HepG2 (cell line): ENCODE results near the gene AHCYL2. TPM values are rescaled to one million over a fixed set of nuclear protein-coding genes. Genes with fewer than 3 reads are reported as not detected.

Experiments used
- CEBPZ ChIP-seq: IDR thresholded peaks from 2 replicates; pipeline ENCODE4 v1.6.1; 2012; ENCODE audit warnings: low read length, improper control_type of control experiment
- SRSF4 ChIP-seq: fragments of 200-400 bp; formaldehyde crosslinking; IDR thresholded peaks from one replicate; pipeline ENCODE4 v1.6.1; 2018; ENCODE audit warnings: mild to moderate bottlenecking, low read depth, low read length, moderate library complexity; ENCODE audit not compliant: poor library complexity, severe bottlenecking
- ZBTB2 ChIP-seq: sonication (generic); formaldehyde crosslinking; IDR thresholded peaks from 2 replicates; pipeline ENCODE4 v1.8.0; 2022; ENCODE audit warnings: low read depth, missing genetic modification reagents
- ZBTB40 ChIP-seq, 2 experiments: fragments of 450-650 bp in 1 of 2; sonication (generic) in 1 of 2; formaldehyde crosslinking in 1 of 2; IDR thresholded peaks; 2 replicates each; pipeline versions ENCODE4 v1.6.1 to v1.8.0; 2016 to 2022; ENCODE audit warnings: antibody characterized with exemption in 1 of 2, mild to moderate bottlenecking in 1 of 2, missing genetic modification reagents in 1 of 2
- ZNF256 ChIP-seq: sonication (generic); formaldehyde crosslinking; conservative IDR thresholded peaks from 2 replicates; pipeline ENCODE4 v1.4.0; 2020; ENCODE audit warnings: missing genetic modification reagents
- ZNF441 ChIP-seq: sonication (generic); formaldehyde crosslinking; IDR thresholded peaks from 2 replicates; pipeline ENCODE4 v1.7.0; 2021; ENCODE audit warnings: missing genetic modification reagents, borderline replicate concordance
- ZNF773 ChIP-seq: sonication (generic); formaldehyde crosslinking; IDR thresholded peaks from 2 replicates; pipeline ENCODE4 v1.4.0; 2020; ENCODE audit warnings: missing genetic modification reagents, borderline replicate concordance
- polyA plus RNA-seq, 8 experiments: library from polyadenylated mRNA; depleted of rRNA in 3 of 8; stranded (reverse) in 7 of 8; unstranded in 1 of 8; fragments of >200 nt; fragmentation: Illumina TruSeq in 4 of 8; extraction: Trizol in 4 of 8; gene quantifications; 2 replicates each; pipeline versions ENCODE4 v1.2.1 to v1.2.3, GENCODE V29; 2011 to 2016; ENCODE audit warnings: low read depth in 4 of 8, missing spikeins in 1 of 8, mixed read lengths in 1 of 8; ENCODE audit not compliant: insufficient read depth in 1 of 8
- total RNA-seq, 5 experiments: library from RNA; depleted of rRNA; stranded (reverse); fragments of >200 nt; fragmentation: Illumina TruSeq; extraction: Trizol; gene quantifications; 2 replicates each; pipeline ENCODE4 v1.2.3, GENCODE V29; 2016; ENCODE audit warnings: low read depth in 1 of 5
- TF ChIP-seq, protein P1 (sequence below): IDR thresholded peaks from 2 replicates; pipeline ENCODE4 v1.6.1; 2018; ENCODE audit warnings: missing genetic modification reagents, mild to moderate bottlenecking, missing compliant biosample characterization
- TF ChIP-seq, protein P2 (sequence below): sonication (generic); formaldehyde crosslinking; IDR thresholded peaks from 2 replicates; pipeline ENCODE4 v1.9.0; 2021; ENCODE audit warnings: missing genetic modification reagents, borderline replicate concordance

The AHCYL2 gene
- total and polyA plus RNA-seq, 2 of the 13 experiments (the other 11 are each of a cell fraction or from before 2014, with no cell fraction given) = 9.5 to 14.7 TPM

DNA sequence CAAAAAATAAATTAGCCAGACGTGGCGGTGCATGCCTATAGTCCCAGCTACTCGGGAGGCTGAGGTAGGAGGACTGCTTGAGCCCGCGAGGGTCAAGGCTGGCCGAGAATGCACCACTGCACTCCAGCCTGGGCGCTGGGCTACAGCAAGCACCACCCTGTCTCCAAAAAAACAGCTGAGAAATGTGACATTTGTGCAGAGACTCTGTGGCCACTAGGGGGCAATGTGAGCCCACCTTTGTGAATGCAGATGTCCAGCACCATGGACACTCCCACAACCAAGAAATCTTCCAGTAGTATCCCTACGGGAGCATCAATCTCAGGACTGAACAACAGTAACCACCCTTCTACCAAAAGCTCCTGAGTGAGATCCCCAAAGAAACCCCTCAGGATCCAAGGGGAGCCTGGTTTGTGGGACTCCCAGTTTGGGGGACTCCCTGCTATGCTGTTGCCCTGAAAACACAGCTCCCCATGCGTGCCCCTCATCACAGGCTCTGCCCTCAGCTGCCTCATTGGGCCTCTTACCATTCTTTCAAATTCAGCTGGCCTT is 6.2 kb upstream of the AHCYL2 start (continued):
- TF ChIP-seq CEBPZ (no peak), ZBTB2 (CRISPR knock-in tag) (no peak), ZNF441 (CRISPR knock-in tag) (no peak), ZBTB40 (IDR thresholded peaks at IDR 0.05) (no peak), ZBTB40 (CRISPR knock-in tag; IDR thresholded peaks at IDR 0.05) (no peak), ZNF773 (CRISPR knock-in tag) (no peak), SRSF4 (no peak), ZNF256 (CRISPR knock-in tag) (0 out of 2 replicates have a peak, but pooled peaks have one; percentile 10)
- TF ChIP-seq, protein P1, sequence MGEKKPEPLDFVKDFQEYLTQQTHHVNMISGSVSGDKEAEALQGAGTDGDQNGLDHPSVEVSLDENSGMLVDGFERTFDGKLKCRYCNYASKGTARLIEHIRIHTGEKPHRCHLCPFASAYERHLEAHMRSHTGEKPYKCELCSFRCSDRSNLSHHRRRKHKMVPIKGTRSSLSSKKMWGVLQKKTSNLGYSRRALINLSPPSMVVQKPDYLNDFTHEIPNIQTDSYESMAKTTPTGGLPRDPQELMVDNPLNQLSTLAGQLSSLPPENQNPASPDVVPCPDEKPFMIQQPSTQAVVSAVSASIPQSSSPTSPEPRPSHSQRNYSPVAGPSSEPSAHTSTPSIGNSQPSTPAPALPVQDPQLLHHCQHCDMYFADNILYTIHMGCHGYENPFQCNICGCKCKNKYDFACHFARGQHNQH (CRISPR knock-in tag) = peak; percentile 54; the same call in 1 of the 2 replicates
- TF ChIP-seq, protein P2, sequence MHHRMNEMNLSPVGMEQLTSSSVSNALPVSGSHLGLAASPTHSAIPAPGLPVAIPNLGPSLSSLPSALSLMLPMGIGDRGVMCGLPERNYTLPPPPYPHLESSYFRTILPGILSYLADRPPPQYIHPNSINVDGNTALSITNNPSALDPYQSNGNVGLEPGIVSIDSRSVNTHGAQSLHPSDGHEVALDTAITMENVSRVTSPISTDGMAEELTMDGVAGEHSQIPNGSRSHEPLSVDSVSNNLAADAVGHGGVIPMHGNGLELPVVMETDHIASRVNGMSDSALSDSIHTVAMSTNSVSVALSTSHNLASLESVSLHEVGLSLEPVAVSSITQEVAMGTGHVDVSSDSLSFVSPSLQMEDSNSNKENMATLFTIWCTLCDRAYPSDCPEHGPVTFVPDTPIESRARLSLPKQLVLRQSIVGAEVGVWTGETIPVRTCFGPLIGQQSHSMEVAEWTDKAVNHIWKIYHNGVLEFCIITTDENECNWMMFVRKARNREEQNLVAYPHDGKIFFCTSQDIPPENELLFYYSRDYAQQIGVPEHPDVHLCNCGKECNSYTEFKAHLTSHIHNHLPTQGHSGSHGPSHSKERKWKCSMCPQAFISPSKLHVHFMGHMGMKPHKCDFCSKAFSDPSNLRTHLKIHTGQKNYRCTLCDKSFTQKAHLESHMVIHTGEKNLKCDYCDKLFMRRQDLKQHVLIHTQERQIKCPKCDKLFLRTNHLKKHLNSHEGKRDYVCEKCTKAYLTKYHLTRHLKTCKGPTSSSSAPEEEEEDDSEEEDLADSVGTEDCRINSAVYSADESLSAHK (CRISPR knock-in tag) = no peak
